AG09309 (cell line): ENCODE data around the gene EFCAB14.
"Not testable (repeated sequence)": the region's sequence is repeated elsewhere in the genome, so short reads cannot be mapped to it uniquely, and the experiment has no call there.

ENCODE experiments used
- DNase-seq: peaks from one replicate; pipeline ENCODE4 v3.0.0-alpha.2; 2010; ENCODE audit warnings: low read depth
- H3K4me3 ChIP-seq: 2 replicates; pipeline ENCODE4 v1.5.1; 2011; ENCODE audit warnings: mild to moderate bottlenecking, low read depth, low read length, moderate library complexity; ENCODE audit not compliant: control insufficient read depth
- TF ChIP-seq, protein P1 (sequence below): IDR thresholded peaks from 2 replicates; pipeline ENCODE4 v1.5.1; 2011; ENCODE audit warnings: mild to moderate bottlenecking, low read depth, low read length, inconsistent platforms; ENCODE audit not compliant: insufficient read depth, control insufficient read depth; ENCODE audit errors: missing control alignments

The EFCAB14 gene

DNA sequence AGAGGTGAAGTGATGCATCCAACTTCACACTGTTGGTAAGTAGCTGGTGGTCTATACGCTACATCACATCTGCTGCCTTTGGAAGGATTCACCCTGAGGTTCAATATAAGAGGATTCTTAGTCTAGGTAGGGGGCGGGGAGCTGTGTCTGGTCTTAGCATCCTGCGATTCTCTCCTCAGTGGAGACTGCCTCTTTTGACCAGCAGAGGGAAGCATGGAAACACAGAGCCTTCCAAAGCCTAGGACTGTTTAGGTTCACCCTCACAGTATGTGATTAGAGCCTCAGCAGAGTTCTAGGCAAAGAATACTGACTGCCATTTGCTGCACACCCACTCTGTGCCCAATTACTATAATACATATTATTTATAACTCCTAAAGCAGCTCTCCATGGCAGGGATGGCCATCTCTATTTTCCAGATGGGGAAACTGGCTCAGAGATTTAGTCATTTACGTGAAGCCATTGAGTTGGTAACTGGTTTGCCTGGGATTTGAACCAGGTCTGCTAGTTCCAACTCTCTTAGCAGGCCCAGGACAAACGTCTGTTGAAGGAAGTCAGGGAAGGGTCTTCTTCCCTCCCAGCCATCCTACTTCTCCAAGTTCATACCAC is 28.9 kb upstream of the EFCAB14 start:
- no peak for DNase-seq
- no peak overlapping the region for H3K4me3 ChIP-seq
- TF ChIP-seq, protein P1, sequence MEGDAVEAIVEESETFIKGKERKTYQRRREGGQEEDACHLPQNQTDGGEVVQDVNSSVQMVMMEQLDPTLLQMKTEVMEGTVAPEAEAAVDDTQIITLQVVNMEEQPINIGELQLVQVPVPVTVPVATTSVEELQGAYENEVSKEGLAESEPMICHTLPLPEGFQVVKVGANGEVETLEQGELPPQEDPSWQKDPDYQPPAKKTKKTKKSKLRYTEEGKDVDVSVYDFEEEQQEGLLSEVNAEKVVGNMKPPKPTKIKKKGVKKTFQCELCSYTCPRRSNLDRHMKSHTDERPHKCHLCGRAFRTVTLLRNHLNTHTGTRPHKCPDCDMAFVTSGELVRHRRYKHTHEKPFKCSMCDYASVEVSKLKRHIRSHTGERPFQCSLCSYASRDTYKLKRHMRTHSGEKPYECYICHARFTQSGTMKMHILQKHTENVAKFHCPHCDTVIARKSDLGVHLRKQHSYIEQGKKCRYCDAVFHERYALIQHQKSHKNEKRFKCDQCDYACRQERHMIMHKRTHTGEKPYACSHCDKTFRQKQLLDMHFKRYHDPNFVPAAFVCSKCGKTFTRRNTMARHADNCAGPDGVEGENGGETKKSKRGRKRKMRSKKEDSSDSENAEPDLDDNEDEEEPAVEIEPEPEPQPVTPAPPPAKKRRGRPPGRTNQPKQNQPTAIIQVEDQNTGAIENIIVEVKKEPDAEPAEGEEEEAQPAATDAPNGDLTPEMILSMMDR = peak; percentile 74

DNA sequence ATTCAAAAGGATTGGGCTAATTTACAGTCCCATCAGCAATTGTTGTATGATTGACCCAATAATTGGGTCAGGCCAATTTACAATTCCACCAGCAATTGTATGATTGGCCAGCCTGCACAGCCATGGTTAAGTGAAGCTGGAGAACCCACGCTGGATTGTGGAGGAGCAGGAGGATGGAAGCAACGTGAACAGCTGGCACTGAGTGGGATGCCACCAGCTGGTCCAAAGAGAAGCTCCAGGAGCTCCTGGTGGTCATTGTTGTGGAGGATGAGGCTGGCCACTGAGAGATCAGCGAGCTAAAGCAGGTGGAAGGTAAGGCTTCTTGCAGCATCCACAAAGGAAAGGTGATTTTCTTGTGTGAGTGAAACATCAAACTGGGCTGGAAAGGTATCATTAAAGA is 23.2 kb upstream of the EFCAB14 start:
- DNase-seq = no peak
- TF ChIP-seq, protein P1 = no peak
- H3K4me3 ChIP-seq = no peak overlapping the region

DNA sequence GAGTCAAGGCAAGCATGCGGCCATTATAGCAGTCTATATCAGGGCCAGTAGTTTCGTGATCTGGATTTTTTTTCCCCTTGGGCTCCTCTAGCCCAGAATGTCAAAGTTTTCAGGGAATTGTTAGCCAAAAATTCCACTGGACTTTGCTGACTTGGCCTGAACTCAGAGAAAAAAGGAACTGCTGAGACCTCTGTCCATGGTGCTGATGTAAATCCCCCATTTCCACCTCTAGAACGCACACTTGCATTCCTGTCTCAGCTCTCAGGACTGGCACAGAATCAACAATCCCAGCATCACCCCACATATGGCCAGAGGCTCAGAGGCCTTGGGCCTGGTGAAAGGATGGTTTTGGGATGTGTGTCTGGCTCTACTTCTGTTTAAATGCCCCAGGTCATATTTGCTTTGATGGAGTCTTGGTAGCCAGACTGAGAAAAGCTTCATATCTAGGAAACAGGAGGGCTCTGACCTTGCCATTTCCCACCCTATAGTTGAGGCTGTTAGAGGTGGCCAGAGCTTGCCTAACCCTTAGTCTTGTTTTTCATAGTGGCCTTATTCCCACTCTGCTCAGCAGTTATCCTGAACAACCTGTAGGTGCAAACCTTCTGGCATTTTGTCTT is 16.9 kb upstream of the EFCAB14 start:
- TF ChIP-seq, protein P1 = peak; percentile 38
- no peak for DNase-seq
- H3K4me3 ChIP-seq = no peak overlapping the region

DNA sequence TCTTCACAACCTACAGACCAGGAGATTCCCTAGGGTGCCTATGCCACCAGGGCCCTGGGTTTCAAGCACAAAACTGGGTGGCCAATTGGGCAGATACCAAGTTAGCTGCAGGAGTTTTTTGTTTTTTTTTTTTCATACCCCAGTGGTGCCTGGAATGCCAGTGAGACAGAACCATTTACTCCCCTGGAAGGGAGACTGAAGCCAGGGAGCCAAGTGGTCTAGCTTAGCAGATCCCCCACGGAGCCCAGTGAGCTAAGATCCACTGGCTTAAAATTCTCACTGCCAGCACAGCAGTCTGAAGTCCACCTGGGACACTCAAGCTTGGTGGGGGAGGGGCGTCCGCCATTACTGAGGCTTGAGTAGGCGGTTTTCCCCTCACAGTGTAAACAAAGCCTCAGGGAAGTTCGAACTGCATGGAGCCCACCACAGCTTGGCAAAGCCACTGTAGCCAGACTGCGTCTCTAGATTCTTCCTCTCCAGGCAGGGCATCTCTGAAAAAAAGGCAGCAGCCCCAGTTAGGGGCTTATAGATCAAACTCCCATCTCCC is 9.5 kb upstream of the EFCAB14 start:
- H3K4me3 ChIP-seq, DNase-seq: not testable (repeated sequence)

DNA sequence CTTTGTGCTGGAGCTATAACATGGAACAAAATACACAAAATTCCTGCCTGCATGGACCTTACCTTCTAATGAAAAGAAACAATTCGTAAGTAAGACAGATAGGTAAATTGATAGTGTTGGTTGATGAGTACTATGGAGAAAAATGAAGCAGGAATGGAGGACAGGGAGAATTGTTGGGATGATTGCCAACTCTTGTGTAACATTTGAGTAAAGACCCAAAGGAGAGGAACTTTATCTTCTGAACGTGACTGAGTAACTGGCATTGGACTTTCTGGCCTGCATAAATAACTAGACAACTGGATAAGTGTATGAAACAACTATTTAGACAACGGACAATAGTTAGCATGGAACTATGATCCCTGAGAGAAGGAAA is 6.8 kb upstream of the EFCAB14 start:
- TF ChIP-seq, protein P1 = no peak
- H3K4me3 ChIP-seq = no peak overlapping the region
- DNase-seq = no peak

DNA sequence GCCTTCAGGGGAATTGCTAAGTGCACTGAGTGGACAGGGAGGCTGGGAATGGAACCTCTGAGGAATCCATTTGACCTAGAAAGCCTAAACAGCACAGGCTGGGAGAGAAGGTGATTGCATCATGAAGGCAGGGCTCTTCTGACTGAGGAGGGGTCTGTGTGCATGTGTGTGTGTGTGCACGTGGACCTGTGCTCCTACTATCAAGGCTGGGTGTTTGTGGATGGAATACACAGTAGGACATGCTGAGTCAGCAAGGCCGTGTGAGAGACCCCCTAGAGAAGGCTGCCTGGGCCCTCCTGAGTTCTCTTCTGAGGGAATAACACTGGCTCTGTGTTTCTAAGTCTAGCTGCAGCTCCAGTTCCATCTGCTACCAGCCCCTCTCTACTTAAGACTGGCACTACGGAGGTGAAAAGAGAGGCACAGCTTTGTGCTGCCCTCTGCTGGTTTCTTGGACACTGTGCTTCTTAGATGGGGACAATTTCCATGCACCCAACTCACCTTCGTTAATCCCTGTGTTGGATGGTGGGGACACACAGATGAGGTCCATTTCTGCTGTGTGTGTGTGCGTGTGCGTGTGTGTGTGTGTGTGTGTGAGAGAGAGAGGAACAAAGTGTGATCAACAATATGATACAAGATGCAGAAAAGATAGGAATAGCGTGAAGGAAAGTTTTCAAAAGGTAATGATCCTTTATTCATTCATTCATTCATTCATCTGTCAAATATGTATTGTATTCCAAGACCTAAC is 6.2 kb upstream of the EFCAB14 start:
- H3K4me3 ChIP-seq = no peak overlapping the region
- TF ChIP-seq, protein P1 = peak; percentile 91
- DNase-seq = peak; percentile 64

DNA sequence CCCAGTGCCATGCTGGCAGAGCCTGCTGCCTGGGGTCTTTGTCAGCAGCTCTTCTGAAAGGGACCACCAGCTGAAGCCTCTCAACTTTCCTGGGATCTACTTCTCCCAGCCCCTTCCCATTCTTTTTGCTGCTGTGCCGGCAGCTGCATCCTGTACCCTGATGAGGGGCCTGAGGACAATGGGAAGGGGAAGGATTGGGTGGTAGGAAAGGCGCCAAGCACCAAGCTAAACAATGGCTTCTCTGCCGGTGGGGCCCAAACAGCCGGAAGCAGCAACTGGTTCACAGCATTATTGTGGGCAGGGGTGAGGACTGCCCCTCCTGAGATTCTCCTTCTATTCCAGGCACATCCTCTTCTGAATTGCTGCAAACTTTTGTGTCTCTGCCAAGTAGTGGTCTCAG is 5.0 kb upstream of the EFCAB14 start:
- no peak overlapping the region for H3K4me3 ChIP-seq
- TF ChIP-seq, protein P1 = no peak
- no peak for DNase-seq
